ENCODE data around the gene SPAG7. TPM values are rescaled to one million over a fixed set of nuclear protein-coding genes. Genes with fewer than 3 reads are reported as not detected.
A peak's percentile ranks its signal among the peaks of the same experiment; 100 is the strongest.

Gene SPAG7
- total RNA-seq, 2 donors from 2014 or later = 83.9 to 122 TPM

GRCh38 chr17:4944554-4945175 lies 23.0 kb downstream of the SPAG7 start:
- H3K27ac ChIP-seq = peak overlapping the region; percentile 63 to 98
- no peaks in the 10 kb centered on the region for H3K9me3 ChIP-seq
- peaks cover 0 to 61% of the 10 kb centered on the region in 2 donors for H3K4me1 ChIP-seq
- H3K4me3 ChIP-seq = no peak overlapping the region
- TF ChIP-seq CTCF (IDR thresholded peaks at IDR 0.05) = no peak
- no peaks in the 10 kb centered on the region for H3K27me3 ChIP-seq
- peaks cover 40% of the 10 kb centered on the region for H3K36me3 ChIP-seq
- DNase-seq (ENCODE audit: low spot score) = no peak

- H3K9me3 ChIP-seq = no peaks in the 10 kb centered on the region
- H3K36me3 ChIP-seq = peaks cover 40% of the 10 kb centered on the region
- no peak overlapping the region for H3K27ac ChIP-seq
- no peak for DNase-seq (ENCODE audit: low spot score)
- TF ChIP-seq CTCF (IDR thresholded peaks at IDR 0.05) = no peak
- H3K27me3 ChIP-seq = no peaks in the 10 kb centered on the region
- no peak overlapping the region for H3K4me3 ChIP-seq
- H3K4me1 ChIP-seq = peaks cover 3 to 65% of the 10 kb centered on the region in 2 donors
Measured at GRCh38 chr17:4944163-4944553, 23.5 kb downstream of the SPAG7 start.

GRCh38 chr17:4942760-4943508 lies 24.7 kb downstream of the SPAG7 start:
- Histone ChIP-seq H3K36me3 (peaks cover 47% of the 10 kb centered on the region), H3K4me3 (no peak overlapping the region), H3K4me1 (peaks cover 3 to 77% of the 10 kb centered on the region in 2 donors), H3K27me3 (no peaks in the 10 kb centered on the region), H3K9me3 (no peaks in the 10 kb centered on the region), H3K27ac (peak overlapping the region in 1 of 2 donors; percentile 0)
- DNase-seq (ENCODE audit: low spot score) = no peak
- no peak for TF ChIP-seq CTCF (IDR thresholded peaks at IDR 0.05)

GRCh38 chr17:4941319-4941610 lies 26.4 kb downstream of the SPAG7 start:
- Histone ChIP-seq H3K27ac (peak overlapping the region in 1 of 2 donors; percentile 96), H3K36me3 (peaks cover 60% of the 10 kb centered on the region), H3K27me3 (no peaks in the 10 kb centered on the region), H3K4me1 (peaks cover 3 to 66% of the 10 kb centered on the region in 2 donors), H3K9me3 (no peaks in the 10 kb centered on the region), H3K4me3 (peak overlapping the region; percentile 91)
- TF ChIP-seq CTCF (IDR thresholded peaks at IDR 0.05) = no peak
- no peak for DNase-seq (ENCODE audit: low spot score)

GRCh38 chr17:4940555-4941318 lies 26.9 kb downstream of the SPAG7 start:
- H3K36me3 ChIP-seq = peaks cover 57% of the 10 kb centered on the region

More at GRCh38 chr17:4940555-4941318, 26.9 kb downstream of the SPAG7 start:
- Histone ChIP-seq H3K4me3 (peak overlapping the region; percentile 91), H3K4me1 (peaks cover 3 to 61% of the 10 kb centered on the region in 2 donors), H3K9me3 (no peaks in the 10 kb centered on the region), H3K27ac (peak overlapping the region; percentile 92 to 96), H3K27me3 (no peaks in the 10 kb centered on the region)
- no peak for TF ChIP-seq CTCF (IDR thresholded peaks at IDR 0.05)
- no peak for DNase-seq (ENCODE audit: low spot score)
